PC-3 (cell line): ENCODE measurements around the gene PARN.

Experiments
- CTCF ChIP-seq: fragments of 300-600 bp; sonication (generic); conservative IDR thresholded peaks from 2 replicates; pipeline ENCODE4 v1.5.1; 2017; ENCODE audit warnings: antibody characterized with exemption, low read depth, mild to moderate bottlenecking, low read length
- EZH2 ChIP-seq: fragments of 300-600 bp; sonication (generic); IDR thresholded peaks from one replicate; pipeline ENCODE4 v1.6.1; 2017; ENCODE audit warnings: antibody characterized with exemption, mild to moderate bottlenecking, low read length; ENCODE audit not compliant: unreplicated experiment

- TF ChIP-seq CTCF (no peak), EZH2 (no peak)
These were observed 21.5 kb downstream of the PARN start for GRCh38 chr16:14608604-14609003.
